ENCODE data around the gene OCA2.
"Not testable (repeated sequence)": the region's sequence is repeated elsewhere in the genome, so short reads cannot be mapped to it uniquely, and the experiment has no call there.

The OCA2 gene

DNA sequence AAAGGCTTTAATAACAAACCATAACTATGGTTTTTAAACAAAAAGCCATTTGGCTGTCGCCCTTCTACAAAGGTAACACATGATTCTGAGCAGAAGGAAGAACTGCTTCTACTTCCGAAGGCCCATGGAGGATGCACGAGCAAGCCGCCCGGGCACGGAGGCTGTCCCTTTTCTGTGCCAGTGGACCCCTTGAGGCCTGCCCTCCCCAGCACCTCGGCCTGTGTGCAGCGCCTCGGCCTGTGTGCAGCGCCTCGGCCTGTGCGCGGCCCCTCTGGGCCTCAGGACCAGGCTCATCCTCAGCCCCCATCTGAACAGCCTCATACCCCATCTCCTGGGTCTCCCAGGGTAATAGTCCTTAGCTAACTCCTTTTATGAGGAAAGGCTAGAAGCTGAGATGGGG is 329.5 kb downstream of the OCA2 start:
- no peak overlapping the region for H3K4me3 ChIP-seq (ENCODE audit: low read depth, low read length)
- TF ChIP-seq, protein P1, sequence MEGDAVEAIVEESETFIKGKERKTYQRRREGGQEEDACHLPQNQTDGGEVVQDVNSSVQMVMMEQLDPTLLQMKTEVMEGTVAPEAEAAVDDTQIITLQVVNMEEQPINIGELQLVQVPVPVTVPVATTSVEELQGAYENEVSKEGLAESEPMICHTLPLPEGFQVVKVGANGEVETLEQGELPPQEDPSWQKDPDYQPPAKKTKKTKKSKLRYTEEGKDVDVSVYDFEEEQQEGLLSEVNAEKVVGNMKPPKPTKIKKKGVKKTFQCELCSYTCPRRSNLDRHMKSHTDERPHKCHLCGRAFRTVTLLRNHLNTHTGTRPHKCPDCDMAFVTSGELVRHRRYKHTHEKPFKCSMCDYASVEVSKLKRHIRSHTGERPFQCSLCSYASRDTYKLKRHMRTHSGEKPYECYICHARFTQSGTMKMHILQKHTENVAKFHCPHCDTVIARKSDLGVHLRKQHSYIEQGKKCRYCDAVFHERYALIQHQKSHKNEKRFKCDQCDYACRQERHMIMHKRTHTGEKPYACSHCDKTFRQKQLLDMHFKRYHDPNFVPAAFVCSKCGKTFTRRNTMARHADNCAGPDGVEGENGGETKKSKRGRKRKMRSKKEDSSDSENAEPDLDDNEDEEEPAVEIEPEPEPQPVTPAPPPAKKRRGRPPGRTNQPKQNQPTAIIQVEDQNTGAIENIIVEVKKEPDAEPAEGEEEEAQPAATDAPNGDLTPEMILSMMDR (IDR thresholded peaks at IDR 0.05; ENCODE audit: borderline replicate concordance, insufficient read depth, low read depth, low read length) = no peak

DNA sequence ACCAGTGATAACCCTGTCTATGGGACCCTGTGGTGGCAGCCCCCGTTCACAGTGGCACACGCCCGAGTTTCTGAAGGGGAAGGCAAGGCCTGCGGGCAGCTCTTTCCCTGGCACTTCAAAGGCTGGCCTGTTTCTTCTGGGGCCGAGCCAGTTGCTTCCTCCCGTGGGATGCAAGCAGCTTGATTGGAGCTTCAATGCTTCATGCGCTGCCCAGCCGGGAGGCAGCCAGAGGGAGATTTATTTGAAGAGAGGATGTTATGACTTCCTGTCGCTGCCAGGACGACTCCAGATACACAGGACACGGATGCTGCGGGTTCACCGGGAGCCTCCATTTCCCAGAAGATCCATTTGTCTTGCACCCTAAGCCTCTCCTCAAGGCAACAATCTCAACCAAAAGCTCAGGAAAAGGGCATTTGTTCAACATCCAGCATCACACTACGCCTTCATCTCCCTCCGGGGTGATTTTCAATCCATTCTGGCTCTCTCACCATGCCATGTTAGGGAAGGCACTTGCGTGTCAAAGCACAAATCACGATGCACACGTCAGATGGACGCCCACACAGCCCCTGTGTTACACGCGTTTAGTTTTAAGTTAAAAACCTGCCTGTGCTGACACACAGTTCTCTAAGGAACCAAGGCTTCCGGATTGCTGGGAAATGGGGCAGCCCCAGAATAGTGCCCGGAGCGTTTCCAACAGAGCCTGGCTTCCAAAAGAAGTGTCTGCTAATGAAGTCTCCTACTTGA is 330.2 kb downstream of the OCA2 start:
- H3K4me3 ChIP-seq (ENCODE audit: low read depth, low read length) = no peak overlapping the region
- TF ChIP-seq, protein P1 (IDR thresholded peaks at IDR 0.05; ENCODE audit: borderline replicate concordance, insufficient read depth, low read depth, low read length) = no peak

DNA sequence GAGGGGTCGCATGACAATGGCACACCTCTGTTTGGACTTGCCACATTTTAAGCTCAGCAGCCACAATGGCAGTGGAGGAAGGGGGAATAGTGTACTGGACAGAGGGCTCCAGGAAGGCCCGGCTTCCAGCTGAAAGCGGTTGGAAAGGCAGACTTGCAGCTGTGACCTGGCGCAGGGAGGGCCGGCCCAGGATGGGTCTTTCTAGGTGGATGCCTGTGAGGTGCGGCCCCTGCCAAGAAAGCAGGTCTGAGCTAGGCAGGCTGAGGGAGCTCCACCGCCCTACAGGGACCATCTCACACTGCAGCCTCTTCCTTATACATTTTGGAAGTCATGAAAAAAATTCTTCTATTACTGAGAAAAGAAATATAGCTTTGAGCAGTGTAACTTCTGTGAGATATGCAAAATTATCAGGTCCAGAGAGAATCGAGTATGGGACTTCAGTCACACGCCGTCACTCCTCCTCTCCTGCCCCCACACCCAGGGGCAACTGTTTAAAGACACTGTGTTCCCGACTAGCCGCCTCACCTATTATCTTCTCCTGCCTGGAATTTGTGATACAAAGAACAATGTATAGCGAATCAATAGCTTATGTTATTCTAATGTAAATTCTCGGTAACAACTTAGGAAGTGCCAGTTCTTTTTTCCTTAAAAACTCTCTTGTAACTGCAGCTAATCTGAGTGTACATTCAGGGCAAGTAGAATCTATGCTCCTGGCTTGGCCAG is 331.0 kb downstream of the OCA2 start:
- no peak overlapping the region for H3K4me3 ChIP-seq (ENCODE audit: low read depth, low read length)
- TF ChIP-seq, protein P1 (IDR thresholded peaks at IDR 0.05; ENCODE audit: borderline replicate concordance, insufficient read depth, low read depth, low read length) = no peak

DNA sequence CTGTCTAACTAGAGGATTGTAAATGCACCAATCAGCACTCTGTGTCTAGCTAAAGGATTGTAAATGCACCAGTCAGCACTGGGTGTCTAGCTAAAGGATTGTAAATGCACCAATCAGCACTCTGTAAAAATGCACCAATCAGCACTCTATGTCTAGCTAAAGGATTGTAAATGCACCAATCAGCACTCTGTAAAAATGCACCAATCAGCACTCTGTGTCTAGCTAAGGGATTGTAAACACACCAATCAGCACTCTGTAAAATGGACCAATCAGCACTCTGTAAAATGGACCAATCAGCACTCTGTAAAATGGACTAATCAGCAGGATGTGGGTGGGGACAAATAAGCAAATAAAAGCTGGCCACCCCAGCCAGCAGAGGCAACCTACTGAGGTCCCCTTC is 331.7 kb downstream of the OCA2 start:
- H3K4me3 ChIP-seq (ENCODE audit: low read depth, low read length) = not testable (repeated sequence)

DNA sequence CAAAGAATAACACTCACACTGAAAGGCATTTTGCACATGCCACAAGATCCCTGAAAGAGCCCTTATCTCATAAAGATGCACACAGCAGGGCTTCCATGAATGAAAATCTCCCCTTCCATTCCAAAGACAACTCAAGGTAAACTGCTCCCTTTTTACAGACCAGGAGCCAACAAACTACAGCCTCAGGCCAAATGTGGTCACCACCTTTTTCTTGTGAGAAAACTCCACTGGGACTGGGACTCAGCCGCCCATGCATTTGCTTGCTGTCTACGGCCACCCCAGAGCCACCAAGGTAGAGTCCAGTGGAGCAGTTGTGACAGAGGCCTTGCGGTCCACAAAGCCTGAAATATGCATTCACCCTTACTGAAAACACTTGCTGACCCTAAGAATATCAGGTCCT is 334.8 kb downstream of the OCA2 start:
- TF ChIP-seq, protein P1 (IDR thresholded peaks at IDR 0.05; ENCODE audit: borderline replicate concordance, insufficient read depth, low read depth, low read length) = no peak
- H3K4me3 ChIP-seq (ENCODE audit: low read depth, low read length) = no peak overlapping the region

DNA sequence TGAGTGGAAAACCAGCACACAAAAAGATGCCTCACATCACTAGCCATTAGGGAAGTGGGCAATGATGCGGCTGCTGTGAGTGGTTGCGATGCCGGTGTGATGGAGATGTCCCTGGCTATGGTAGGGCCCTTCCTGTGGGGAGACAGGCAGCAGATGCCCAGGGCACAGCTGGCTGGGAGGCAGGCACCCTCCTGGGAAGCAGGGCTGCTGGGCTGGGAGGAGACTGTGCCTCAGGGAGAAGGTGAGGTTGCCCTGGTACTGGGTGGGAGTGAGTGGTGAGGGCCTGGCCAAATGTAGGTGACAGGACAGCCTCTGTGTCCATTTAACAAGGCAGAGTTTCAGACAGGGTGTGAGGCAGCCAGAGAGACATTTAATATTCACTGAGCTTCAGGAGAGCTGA is 335.6 kb downstream of the OCA2 start:
- TF ChIP-seq, protein P1 (IDR thresholded peaks at IDR 0.05; ENCODE audit: borderline replicate concordance, insufficient read depth, low read depth, low read length) = no peak
- no peak overlapping the region for H3K4me3 ChIP-seq (ENCODE audit: low read depth, low read length)

DNA sequence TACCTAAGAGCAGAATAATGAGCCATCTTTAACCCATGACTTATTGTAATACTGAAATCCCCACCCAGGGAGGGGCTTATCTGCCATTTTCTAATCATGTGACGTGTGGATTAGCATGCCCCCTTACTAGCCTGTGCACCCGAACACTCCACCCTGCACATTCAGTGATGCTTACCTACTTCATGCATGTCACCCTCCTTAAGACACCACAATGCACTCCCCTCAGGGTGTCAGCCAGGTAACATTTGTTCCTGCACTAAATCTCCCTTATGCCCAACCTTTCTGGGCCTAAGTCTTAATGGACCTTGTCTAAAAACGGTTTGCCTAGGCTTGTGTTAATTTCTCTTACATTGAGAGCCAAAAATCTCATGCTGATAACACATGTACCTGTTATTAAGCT is 336.6 kb downstream of the OCA2 start:
- H3K4me3 ChIP-seq (ENCODE audit: low read depth, low read length) = no peak overlapping the region
- TF ChIP-seq, protein P1 (IDR thresholded peaks at IDR 0.05; ENCODE audit: borderline replicate concordance, insufficient read depth, low read depth, low read length) = no peak
